Suprapubic skin (tissue), 4 donors: ENCODE measurements around the gene HNRNPLL.

Experiments
- CTCF ChIP-seq, 2 donors: fragments of 200-600 bp in 1 of 2; fragments of 450-650 bp in 1 of 2; sonication (generic) in 1 of 2; IDR thresholded peaks; one replicate each; pipeline ENCODE4 v1.5.1; 2016 to 2019; ENCODE audit warnings: antibody characterized with exemption in 2 of 2, mild to moderate bottlenecking in 1 of 2, moderate library complexity in 1 of 2
- POLR2A ChIP-seq, 2 donors: fragments of 450-650 bp; IDR thresholded peaks; one replicate each; pipeline ENCODE4 v1.6.1; 2017; ENCODE audit warnings: antibody characterized with exemption in 2 of 2, mild to moderate bottlenecking in 2 of 2, moderate library complexity in 2 of 2
- POLR2AphosphoS5 ChIP-seq, 3 donors: sonication (generic); formaldehyde crosslinking; IDR thresholded peaks; one replicate each; pipeline ENCODE4 v1.6.1; 2017; ENCODE audit warnings: antibody characterized with exemption in 3 of 3

GRCh38 chr2:38549851-38550250 lies 52.9 kb downstream of the HNRNPLL start:
- TF ChIP-seq CTCF (IDR thresholded peaks at IDR 0.05) (no peak), POLR2AphosphoS5 (IDR thresholded peaks at IDR 0.05) (no peak), POLR2A (IDR thresholded peaks at IDR 0.05) (no peak)
